SK-N-SH (cell line): Measurements from ENCODE around the gene RFFL. TPM values are rescaled to one million over a fixed set of nuclear protein-coding genes. Genes with fewer than 3 reads are reported as not detected.

Source experiments
- CTCF ChIA-PET: fragments of 300-600, 350-600 bp; formaldehyde crosslinking; extraction: SDS; loops from one replicate; lab custom pipeline; 2021; lab: Yijun Ruan, JAX
- POLR2A ChIA-PET: fragments of 350-600 bp; sonication (Branson Sonifier 250); formaldehyde crosslinking; extraction: SDS; loops from one replicate; lab custom pipeline; 2020; ENCODE audit warnings: antibody characterized with exemption, inconsistent platforms; lab: Yijun Ruan, JAX
- DNase-seq: peaks from one replicate; pipeline ENCODE4 v3.0.0; 2012
- H2AFZ ChIP-seq: fragments of 200-600 bp; sonication (generic); 2 replicates; pipeline ENCODE4 v1.8.1; 2016; ENCODE audit warnings: antibody characterized with exemption, mild to moderate bottlenecking, low read depth
- H3F3A ChIP-seq: fragments of 200-600 bp; sonication (generic); replicated peaks from 2 replicates; pipeline ENCODE3; 2016; ENCODE audit warnings: antibody characterized with exemption, mild to moderate bottlenecking; ENCODE audit not compliant: insufficient read depth
- H3K27ac ChIP-seq, 2 experiments: fragments of 200-500 bp in 1 of 2; fragments of 200-600 bp in 1 of 2; sonication (Bioruptor generic) in 1 of 2; sonication (generic), shearing (Covaris generic) in 1 of 2; 2 replicates each; pipeline versions ENCODE4 v1.5.1 to v1.6.1; 2014 to 2016; ENCODE audit warnings: low read depth in 2 of 2, inconsistent platforms in 1 of 2, low read length in 1 of 2, mild to moderate bottlenecking in 1 of 2, mixed read lengths in 1 of 2
- H3K27me3 ChIP-seq: fragments of 200-600 bp; sonication (generic), shearing (Covaris generic); 2 replicates; pipeline ENCODE4 v1.6.1; 2016; ENCODE audit warnings: mixed run types; ENCODE audit not compliant: insufficient read depth
- H3K36me3 ChIP-seq, 2 experiments: fragments of 200-500 bp in 1 of 2; fragments of 200-600 bp in 1 of 2; sonication (Bioruptor generic) in 1 of 2; sonication (generic) in 1 of 2; replicated peaks in 1 of 2; 2 replicates each; pipeline versions ENCODE3 to v1.5.1; 2014 to 2016; ENCODE audit warnings: low read length in 1 of 2, mild to moderate bottlenecking in 1 of 2; ENCODE audit not compliant: insufficient read depth in 2 of 2, control insufficient read depth in 1 of 2
- H3K4me1 ChIP-seq, 2 experiments: fragments of 200-500 bp in 1 of 2; fragments of 200-600 bp in 1 of 2; sonication (Bioruptor generic) in 1 of 2; sonication (generic), shearing (Covaris generic) in 1 of 2; 2 replicates each; pipeline versions ENCODE4 v1.5.1 to v1.6.1; 2014 to 2016; ENCODE audit warnings: low read depth in 1 of 2, low read length in 1 of 2, mixed run types in 1 of 2; ENCODE audit not compliant: insufficient read depth in 2 of 2, control insufficient read depth in 1 of 2
- H3K4me2 ChIP-seq: fragments of 200-600 bp; sonication (generic), shearing (Covaris generic); 2 replicates; pipeline ENCODE4 v1.6.1; 2017; ENCODE audit warnings: mixed run types
- H3K4me3 ChIP-seq, 2 experiments: fragments of 200-500 bp in 1 of 2; fragments of 200-600 bp in 1 of 2; sonication (Bioruptor generic) in 1 of 2; sonication (generic), shearing (Covaris generic) in 1 of 2; 2 replicates each; pipeline versions ENCODE4 v1.5.1 to v1.8.1; 2014 to 2016; ENCODE audit warnings: low read depth in 2 of 2, inconsistent platforms in 1 of 2, low read length in 1 of 2, mild to moderate bottlenecking in 1 of 2, mixed read lengths in 1 of 2, moderate library complexity in 1 of 2
- H3K79me2 ChIP-seq: fragments of 200-600 bp; sonication (generic); 2 replicates; pipeline ENCODE4 v1.8.1; 2017; ENCODE audit warnings: mild to moderate bottlenecking; ENCODE audit not compliant: insufficient read depth
- H3K9ac ChIP-seq: fragments of 200-600 bp; sonication (generic); 2 replicates; pipeline ENCODE4 v1.6.1; 2017; ENCODE audit warnings: mixed run types
- H3K9me2 ChIP-seq: fragments of 200-600 bp; sonication (generic); 2 replicates; pipeline ENCODE4 v1.6.1; 2017; ENCODE audit warnings: mixed run types
- H3K9me3 ChIP-seq: fragments of 200-600 bp; sonication (generic); 2 replicates; pipeline ENCODE4 v1.6.1; 2017; ENCODE audit warnings: mixed run types, mild to moderate bottlenecking, moderate library complexity
- H4K20me1 ChIP-seq: fragments of 200-600 bp; sonication (generic); 2 replicates; pipeline ENCODE4 v1.6.1; 2017; ENCODE audit warnings: mild to moderate bottlenecking, mixed run types; ENCODE audit not compliant: insufficient read depth
- CHD2 ChIP-seq: fragments of 150-350 bp; IDR thresholded peaks from 2 replicates; pipeline ENCODE4 v1.6.1; 2018; ENCODE audit warnings: low read length; ENCODE audit not compliant: partially characterized antibody
- ELF1 ChIP-seq: IDR thresholded peaks from 2 replicates; pipeline ENCODE4 v1.4.0; 2012
- EP300 ChIP-seq, 2 experiments: IDR thresholded peaks; 2 replicates each; pipeline versions ENCODE4 v1.4.0 to v1.6.1; 2012; ENCODE audit warnings: borderline replicate concordance in 1 of 2, low read depth in 1 of 2, low read length in 1 of 2
- EZH2phosphoT487 ChIP-seq: fragments of 200-600 bp; sonication (generic); IDR thresholded peaks from 2 replicates; pipeline ENCODE4 v1.6.1; 2017; ENCODE audit warnings: low read depth, mixed run types, mild to moderate bottlenecking, antibody characterized with exemption, moderate library complexity, borderline replicate concordance
- FOSL2 ChIP-seq: IDR thresholded peaks from 2 replicates; pipeline ENCODE4 v1.4.0; 2012; ENCODE audit warnings: low read depth, mild to moderate bottlenecking, moderate library complexity, borderline replicate concordance
- FOXJ3 ChIP-seq: sonication (generic); formaldehyde crosslinking; IDR thresholded peaks from 2 replicates; pipeline ENCODE4 v1.5.1; 2020; ENCODE audit warnings: mild to moderate bottlenecking, missing genetic modification reagents
- GABPA ChIP-seq: IDR thresholded peaks from 2 replicates; pipeline ENCODE4 v1.4.0; 2012; ENCODE audit warnings: low read depth, mild to moderate bottlenecking
- MXI1 ChIP-seq: IDR thresholded peaks from 2 replicates; pipeline ENCODE4 v1.6.1; 2012; ENCODE audit warnings: mild to moderate bottlenecking, low read depth, low read length, improper control_type of control experiment
- NRF1 ChIP-seq: IDR thresholded peaks from 2 replicates; pipeline ENCODE4 v1.6.1; 2012; ENCODE audit warnings: low read depth, mild to moderate bottlenecking, low read length
- PBX3 ChIP-seq: IDR thresholded peaks from 2 replicates; pipeline ENCODE4; 2012
- RAD21 ChIP-seq: IDR thresholded peaks from 2 replicates; pipeline ENCODE4 v1.6.1; 2012; ENCODE audit warnings: mild to moderate bottlenecking, low read length
- REST ChIP-seq: IDR thresholded peaks from 2 replicates; pipeline ENCODE4 v1.6.1; 2012; ENCODE audit warnings: mild to moderate bottlenecking, low read depth, low read length, moderate library complexity
- RFX5 ChIP-seq: IDR thresholded peaks from 2 replicates; pipeline ENCODE4 v1.6.1; 2012; ENCODE audit warnings: mild to moderate bottlenecking, improper control_type of control experiment, low read length
- TAF1 ChIP-seq: IDR thresholded peaks from 2 replicates; pipeline ENCODE4 v1.6.1; 2012; ENCODE audit warnings: low read depth, mild to moderate bottlenecking, low read length, moderate library complexity, borderline replicate concordance
- WGBS: methylation state at CpG from one replicate; pipeline ENCODE4 v1.1.6; 2017; ENCODE audit warnings: low lambda C conversion rate; 5-methylcytosine and 5-hydroxymethylcytosine counted together
- polyA plus RNA-seq, 3 experiments: library from polyadenylated mRNA; depleted of rRNA; stranded (reverse); fragments of >200 nt; gene quantifications; 2 replicates each; pipeline ENCODE4 v1.2.3, GENCODE V29; 2012
- TF ChIP-seq, protein P1 (sequence below): IDR thresholded peaks from 2 replicates; pipeline ENCODE4 v1.4.0; 2012; ENCODE audit warnings: low read depth, borderline replicate concordance
- TF ChIP-seq, protein P2 (sequence below): fragments of 200-600 bp; sonication (generic); IDR thresholded peaks from 2 replicates; pipeline ENCODE4 v1.6.1; 2017; ENCODE audit warnings: antibody characterized with exemption, mild to moderate bottlenecking, moderate library complexity
- TF ChIP-seq, protein P3 (sequence below): IDR thresholded peaks from 2 replicates; pipeline ENCODE4 v1.4.0; 2012; ENCODE audit warnings: low read depth

RFFL gene
- polyA plus RNA-seq, 1 of the 3 experiments (the other 2 are of a cell fraction) = 10.1 TPM

DNA sequence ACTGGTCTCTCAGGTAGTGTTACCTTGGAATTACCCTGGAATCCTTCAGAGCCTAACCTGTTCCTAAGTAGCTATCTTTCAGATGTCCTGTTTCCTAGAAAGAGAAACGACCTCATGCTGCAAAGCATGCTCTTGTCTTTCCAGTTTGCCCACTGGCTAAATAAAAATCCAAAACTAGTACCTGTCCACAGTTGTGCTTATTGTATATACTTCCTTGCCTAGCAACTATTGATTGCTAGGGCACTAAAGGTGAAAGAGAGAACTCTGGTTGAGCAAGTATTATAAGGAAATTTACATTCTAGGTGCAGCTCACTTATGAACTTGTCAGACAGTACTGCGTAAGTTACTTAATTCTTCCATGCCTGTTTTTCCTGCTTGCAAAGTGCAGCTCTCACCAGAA is 44.7 kb downstream of the RFFL start:
- H3K27me3 ChIP-seq = no peaks in the 10 kb centered on the region
- H3K9me2 ChIP-seq = no peaks in the 10 kb centered on the region
- 93% methylated on average over 2 of the region's 2 CpGs for WGBS
- POLR2A ChIA-PET = interaction anchor here (0.7 kb wide), 1 partner anchor 16 kb away, joined by 3 read pairs; no protein-coding TSS in a partner anchor
- peaks cover 24 to 33% of the 10 kb centered on the region in 2 experiments for H3K36me3 ChIP-seq
- no peak for DNase-seq
- no peak overlapping the region for H3K4me2 ChIP-seq
- no peak for TF ChIP-seq NRF1
- no peak for TF ChIP-seq EZH2phosphoT487
- TF ChIP-seq, protein P1, sequence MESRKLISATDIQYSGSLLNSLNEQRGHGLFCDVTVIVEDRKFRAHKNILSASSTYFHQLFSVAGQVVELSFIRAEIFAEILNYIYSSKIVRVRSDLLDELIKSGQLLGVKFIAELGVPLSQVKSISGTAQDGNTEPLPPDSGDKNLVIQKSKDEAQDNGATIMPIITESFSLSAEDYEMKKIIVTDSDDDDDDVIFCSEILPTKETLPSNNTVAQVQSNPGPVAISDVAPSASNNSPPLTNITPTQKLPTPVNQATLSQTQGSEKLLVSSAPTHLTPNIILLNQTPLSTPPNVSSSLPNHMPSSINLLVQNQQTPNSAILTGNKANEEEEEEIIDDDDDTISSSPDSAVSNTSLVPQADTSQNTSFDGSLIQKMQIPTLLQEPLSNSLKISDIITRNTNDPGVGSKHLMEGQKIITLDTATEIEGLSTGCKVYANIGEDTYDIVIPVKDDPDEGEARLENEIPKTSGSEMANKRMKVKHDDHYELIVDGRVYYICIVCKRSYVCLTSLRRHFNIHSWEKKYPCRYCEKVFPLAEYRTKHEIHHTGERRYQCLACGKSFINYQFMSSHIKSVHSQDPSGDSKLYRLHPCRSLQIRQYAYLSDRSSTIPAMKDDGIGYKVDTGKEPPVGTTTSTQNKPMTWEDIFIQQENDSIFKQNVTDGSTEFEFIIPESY = no peak
- TF ChIP-seq TAF1 = no peak
- no peak for TF ChIP-seq FOSL2
- TF ChIP-seq GABPA = no peak
- no peak for TF ChIP-seq ELF1
- TF ChIP-seq EP300 (IDR thresholded peaks at IDR 0.05; ENCODE audit: borderline replicate concordance in 1 of 2, low read depth in 1 of 2, low read length in 1 of 2) = no peak
- TF ChIP-seq, protein P2, sequence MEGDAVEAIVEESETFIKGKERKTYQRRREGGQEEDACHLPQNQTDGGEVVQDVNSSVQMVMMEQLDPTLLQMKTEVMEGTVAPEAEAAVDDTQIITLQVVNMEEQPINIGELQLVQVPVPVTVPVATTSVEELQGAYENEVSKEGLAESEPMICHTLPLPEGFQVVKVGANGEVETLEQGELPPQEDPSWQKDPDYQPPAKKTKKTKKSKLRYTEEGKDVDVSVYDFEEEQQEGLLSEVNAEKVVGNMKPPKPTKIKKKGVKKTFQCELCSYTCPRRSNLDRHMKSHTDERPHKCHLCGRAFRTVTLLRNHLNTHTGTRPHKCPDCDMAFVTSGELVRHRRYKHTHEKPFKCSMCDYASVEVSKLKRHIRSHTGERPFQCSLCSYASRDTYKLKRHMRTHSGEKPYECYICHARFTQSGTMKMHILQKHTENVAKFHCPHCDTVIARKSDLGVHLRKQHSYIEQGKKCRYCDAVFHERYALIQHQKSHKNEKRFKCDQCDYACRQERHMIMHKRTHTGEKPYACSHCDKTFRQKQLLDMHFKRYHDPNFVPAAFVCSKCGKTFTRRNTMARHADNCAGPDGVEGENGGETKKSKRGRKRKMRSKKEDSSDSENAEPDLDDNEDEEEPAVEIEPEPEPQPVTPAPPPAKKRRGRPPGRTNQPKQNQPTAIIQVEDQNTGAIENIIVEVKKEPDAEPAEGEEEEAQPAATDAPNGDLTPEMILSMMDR = no peak
- no peak for TF ChIP-seq RFX5
- no peak for TF ChIP-seq MXI1
- H3K9ac ChIP-seq = no peak overlapping the region
- CTCF ChIA-PET = interaction anchor here (1.1 to 2.0 kb wide), 4 partner anchors 11 to 44 kb away, joined by 3 to 4 read pairs (median 3); partner anchors contain the start of gene RFFL
- peaks cover 0 to 23% of the 10 kb centered on the region in 2 experiments; a peak in 3 of 4 replicates for H3K4me1 ChIP-seq
- H3K4me3 ChIP-seq = no peak overlapping the region
- H3F3A ChIP-seq = peaks cover 27% of the 10 kb centered on the region
- H4K20me1 ChIP-seq = no peaks in the 10 kb centered on the region
- H3K79me2 ChIP-seq = no peaks in the 10 kb centered on the region; the same call in 1 of the 2 replicates
- H2AFZ ChIP-seq = no peak overlapping the region
- H3K27ac ChIP-seq = no peak overlapping the region
- no peaks in the 10 kb centered on the region for H3K9me3 ChIP-seq

DNA sequence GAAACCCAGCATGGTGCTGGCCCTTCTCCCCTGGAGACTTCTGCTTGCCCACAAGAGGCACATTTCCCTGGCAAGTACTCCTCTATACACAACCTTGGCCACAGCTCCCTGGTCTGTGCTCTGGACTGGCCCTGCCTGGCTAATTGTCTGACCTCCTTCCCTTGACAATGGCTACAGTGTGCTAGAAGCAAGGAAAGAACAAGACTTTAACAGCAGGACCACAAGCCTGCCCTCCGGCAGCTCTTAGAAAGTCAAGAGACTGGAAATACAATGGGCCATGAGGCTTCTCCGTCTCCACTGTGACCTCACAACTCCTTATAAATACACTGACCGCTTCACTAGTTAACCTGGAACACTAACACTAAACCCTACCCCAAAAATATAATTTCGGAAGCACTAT is 46.5 kb downstream of the RFFL start:
- no peak overlapping the region for H3K4me2 ChIP-seq
- WGBS = 91% methylated on average over 4 of the region's 4 CpGs
- no peak for DNase-seq

More for the DNA sequence above, 46.5 kb downstream of the RFFL start:
- no peak overlapping the region for H3K4me3 ChIP-seq
- H3K9me3 ChIP-seq = no peaks in the 10 kb centered on the region
- H3K9me2 ChIP-seq = no peaks in the 10 kb centered on the region
- no peak overlapping the region for H3K27ac ChIP-seq
- CTCF ChIA-PET = no interaction called here
- no peaks in the 10 kb centered on the region for H4K20me1 ChIP-seq
- H3K9ac ChIP-seq = no peak overlapping the region
- H3F3A ChIP-seq = peaks cover 10% of the 10 kb centered on the region
- POLR2A ChIA-PET = no interaction called here
- peaks cover 0 to 9% of the 10 kb centered on the region in 2 experiments; a peak in 2 of 4 replicates for H3K4me1 ChIP-seq
- no peak for TF ChIP-seq CHD2
- no peak for TF ChIP-seq PBX3
- TF ChIP-seq, protein P3, sequence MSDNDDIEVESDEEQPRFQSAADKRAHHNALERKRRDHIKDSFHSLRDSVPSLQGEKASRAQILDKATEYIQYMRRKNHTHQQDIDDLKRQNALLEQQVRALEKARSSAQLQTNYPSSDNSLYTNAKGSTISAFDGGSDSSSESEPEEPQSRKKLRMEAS = no peak
- TF ChIP-seq REST = no peak
- TF ChIP-seq RAD21 = no peak
- TF ChIP-seq FOXJ3 (CRISPR knock-in tag) = no peak
- no peak for TF ChIP-seq FOSL2
- H2AFZ ChIP-seq = no peak overlapping the region
- H3K36me3 ChIP-seq = peaks cover 24 to 45% of the 10 kb centered on the region in 2 experiments
- no peaks in the 10 kb centered on the region for H3K27me3 ChIP-seq
- no peaks in the 10 kb centered on the region; the same call in 1 of the 2 replicates for H3K79me2 ChIP-seq
